Measurements from ENCODE around the gene CRYM. TPM values are rescaled to one million over a fixed set of nuclear protein-coding genes. Genes with fewer than 3 reads are reported as not detected.

The CRYM gene
- total RNA-seq, 1 donor from 2014 or later, result 9.3 TPM

DNA sequence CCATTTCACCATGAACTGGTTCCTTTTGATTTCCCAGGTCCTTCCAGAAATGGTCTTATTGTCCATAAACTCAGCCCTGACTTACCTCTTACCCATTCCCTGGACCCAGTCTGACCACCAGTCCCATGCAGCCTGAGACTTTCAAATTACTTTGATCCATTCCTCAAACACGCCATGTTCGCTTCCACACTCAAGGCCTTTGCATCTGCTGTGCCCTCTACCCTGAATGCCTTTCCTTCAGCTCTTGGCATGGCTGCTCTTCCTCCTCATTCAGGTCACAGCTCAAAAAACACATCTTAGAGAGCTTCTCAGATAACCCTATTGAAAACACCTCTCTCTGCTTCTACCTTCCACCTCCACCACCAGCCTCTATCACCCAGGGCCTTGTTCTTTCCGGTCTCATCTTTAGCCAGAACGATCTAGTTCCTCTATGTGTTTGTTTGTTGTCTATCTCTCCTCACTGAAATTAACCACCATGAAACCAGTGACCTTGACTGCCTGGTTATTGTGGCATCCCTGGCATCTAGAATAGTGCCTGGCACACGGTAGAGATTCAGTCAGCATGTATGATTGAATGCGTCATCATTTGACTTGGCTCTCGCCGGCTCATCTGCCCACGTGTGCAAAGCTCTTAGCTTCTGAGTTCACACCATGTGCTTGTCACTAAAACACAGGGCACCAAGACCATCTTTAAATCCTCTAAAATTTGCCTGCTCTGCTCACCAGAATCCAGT, 12.8 kb downstream of the CRYM start:
- DNase-seq, result no peak
- H3K4me1 ChIP-seq, result no peaks in the 10 kb centered on the region
- TF ChIP-seq, protein P1, sequence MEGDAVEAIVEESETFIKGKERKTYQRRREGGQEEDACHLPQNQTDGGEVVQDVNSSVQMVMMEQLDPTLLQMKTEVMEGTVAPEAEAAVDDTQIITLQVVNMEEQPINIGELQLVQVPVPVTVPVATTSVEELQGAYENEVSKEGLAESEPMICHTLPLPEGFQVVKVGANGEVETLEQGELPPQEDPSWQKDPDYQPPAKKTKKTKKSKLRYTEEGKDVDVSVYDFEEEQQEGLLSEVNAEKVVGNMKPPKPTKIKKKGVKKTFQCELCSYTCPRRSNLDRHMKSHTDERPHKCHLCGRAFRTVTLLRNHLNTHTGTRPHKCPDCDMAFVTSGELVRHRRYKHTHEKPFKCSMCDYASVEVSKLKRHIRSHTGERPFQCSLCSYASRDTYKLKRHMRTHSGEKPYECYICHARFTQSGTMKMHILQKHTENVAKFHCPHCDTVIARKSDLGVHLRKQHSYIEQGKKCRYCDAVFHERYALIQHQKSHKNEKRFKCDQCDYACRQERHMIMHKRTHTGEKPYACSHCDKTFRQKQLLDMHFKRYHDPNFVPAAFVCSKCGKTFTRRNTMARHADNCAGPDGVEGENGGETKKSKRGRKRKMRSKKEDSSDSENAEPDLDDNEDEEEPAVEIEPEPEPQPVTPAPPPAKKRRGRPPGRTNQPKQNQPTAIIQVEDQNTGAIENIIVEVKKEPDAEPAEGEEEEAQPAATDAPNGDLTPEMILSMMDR (IDR thresholded peaks at IDR 0.05), result no peak

DNA sequence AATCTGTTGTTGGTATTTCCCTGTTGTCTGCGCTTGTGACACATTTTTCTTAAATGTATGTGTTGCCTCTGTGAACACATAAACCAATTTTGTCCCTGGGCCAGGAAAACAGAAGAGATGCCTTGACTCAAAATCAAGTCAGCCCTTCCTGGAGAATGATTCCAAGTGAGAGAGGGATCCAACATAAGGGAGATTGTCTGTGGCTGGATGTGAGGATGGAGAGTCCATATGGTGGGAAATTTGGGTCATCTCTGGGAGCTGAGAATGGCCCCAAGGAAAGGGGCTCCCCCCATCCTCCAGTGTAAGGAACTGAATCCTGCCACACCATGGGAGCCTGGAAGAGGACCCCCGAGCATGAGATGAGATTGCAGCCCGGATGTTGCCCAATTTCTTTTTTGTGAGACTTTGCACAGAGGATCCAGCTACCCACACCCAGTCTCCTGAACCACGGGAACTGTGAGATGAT, 13.5 kb downstream of the CRYM start:
- Histone ChIP-seq H3K36me3 (no peaks in the 10 kb centered on the region), H3K4me1 (no peaks in the 10 kb centered on the region), H3K9me3 (no peaks in the 10 kb centered on the region), H3K27me3 (ENCODE audit: low read depth) (no peaks in the 10 kb centered on the region), H3K27ac (no peak overlapping the region), H3K4me3 (no peak overlapping the region)
- ATAC-seq (no peak), DNase-seq (no peak)
- intact Hi-C loops (cut with DNase I), result no loop called here
- TF ChIP-seq, protein P1 (IDR thresholded peaks at IDR 0.05), result no peak

More for the DNA sequence above, 12.8 kb downstream of the CRYM start:
- ATAC-seq, result no peak
- Histone ChIP-seq H3K9me3 (no peaks in the 10 kb centered on the region), H3K4me3 (no peak overlapping the region), H3K27me3 (ENCODE audit: low read depth) (no peaks in the 10 kb centered on the region), H3K36me3 (no peaks in the 10 kb centered on the region), H3K27ac (no peak overlapping the region)
- intact Hi-C loops (cut with DNase I), result no loop called here

DNA sequence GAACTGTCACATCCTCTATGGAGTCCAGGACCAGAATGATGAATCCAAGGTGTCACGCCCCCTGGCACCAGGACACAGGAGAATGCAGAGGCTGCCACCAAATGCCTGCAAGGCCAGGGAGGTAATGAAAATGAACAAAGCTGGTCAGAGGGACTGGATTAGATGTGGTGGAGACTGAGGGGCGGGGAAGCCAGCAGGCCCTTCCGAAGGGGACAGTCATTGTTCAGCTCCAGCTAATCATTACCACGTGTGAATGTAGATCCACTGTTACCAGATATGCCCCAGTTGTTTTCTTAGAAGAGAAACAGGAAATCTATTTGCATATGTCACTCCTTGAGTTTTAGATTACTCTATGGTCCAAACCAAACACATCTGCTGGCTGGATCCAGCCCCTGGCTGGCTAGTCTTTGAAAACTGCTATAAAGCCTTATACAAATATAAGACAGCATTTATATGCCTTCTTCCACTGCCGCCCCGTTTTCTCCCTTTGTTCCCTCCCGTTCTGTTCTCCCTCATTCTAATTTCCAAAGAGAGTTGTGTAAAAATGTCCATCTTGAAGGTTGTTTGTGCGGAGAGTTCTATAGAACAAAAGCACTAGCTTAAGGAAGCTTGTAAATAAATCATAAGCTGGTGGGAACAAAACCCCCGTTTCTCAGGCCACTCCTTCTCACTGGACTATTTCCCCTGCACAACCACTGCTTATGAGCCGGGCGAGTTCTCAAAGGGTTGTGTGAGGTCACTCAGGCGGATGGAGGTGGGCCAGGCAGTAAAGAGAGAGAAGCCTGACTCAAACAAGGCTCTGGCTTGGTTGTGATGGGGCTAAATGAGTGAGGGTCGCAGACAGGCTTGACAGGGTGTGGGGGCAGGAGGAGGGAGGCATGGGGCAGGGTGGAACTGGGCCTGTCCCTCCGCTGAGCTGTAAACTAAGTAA, 14.2 kb downstream of the CRYM start:
- DNase-seq (no peak), ATAC-seq (peak in 1 of 2 donors; percentile 16)
- intact Hi-C loops (cut with DNase I), result no loop called here
- H3K4me3 ChIP-seq, result no peak overlapping the region
- H3K27me3 ChIP-seq (ENCODE audit: low read depth), result no peaks in the 10 kb centered on the region
- no peaks in the 10 kb centered on the region for H3K4me1 ChIP-seq
- TF ChIP-seq, protein P1 (IDR thresholded peaks at IDR 0.05), result no peak
- H3K9me3 ChIP-seq, result no peaks in the 10 kb centered on the region
- H3K27ac ChIP-seq, result no peak overlapping the region
- H3K36me3 ChIP-seq, result no peaks in the 10 kb centered on the region

DNA sequence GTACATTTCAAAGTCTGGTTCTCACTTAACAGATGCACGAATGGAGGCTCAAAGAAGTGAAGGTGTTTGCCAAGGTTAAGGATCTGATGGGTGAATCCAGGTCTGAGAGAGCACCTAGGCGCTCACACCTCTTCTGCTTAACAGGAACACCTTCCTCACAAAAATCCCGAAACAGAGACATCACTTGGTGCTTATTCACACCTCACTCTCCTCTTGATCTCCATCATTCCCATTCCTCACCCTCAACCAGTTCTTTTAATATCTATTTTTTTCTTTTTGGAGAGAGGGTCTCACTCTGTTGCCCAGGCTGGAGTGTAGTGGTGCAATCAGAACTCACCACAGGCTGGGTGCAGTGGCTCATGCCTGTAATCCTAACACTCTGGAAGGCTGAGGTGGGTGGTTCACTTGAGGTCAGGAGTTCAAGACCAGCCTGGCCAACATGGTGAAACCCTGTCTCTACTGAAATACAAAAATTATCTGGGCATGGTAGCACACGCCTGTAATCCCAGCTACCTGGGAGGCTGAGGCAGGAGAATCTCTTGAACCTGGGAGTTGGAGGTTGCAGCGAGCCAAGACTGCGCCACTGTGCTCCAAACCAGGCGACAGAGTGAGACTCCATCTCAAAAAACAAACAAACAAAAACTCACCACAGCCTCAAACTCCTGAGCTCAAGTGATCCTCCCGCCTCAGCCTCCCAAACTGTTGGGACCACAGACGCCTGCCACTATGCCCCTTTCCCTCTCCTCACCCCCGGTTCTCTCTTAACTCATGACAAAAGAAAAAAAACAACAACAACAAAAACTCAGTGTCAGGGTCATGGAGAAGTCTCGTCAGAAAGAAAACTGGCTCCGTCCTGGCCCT, 15.1 kb downstream of the CRYM start:
- Histone ChIP-seq H3K36me3 (no peaks in the 10 kb centered on the region), H3K9me3 (no peaks in the 10 kb centered on the region), H3K4me1 (no peaks in the 10 kb centered on the region), H3K27me3 (ENCODE audit: low read depth) (no peaks in the 10 kb centered on the region), H3K4me3 (no peak overlapping the region), H3K27ac (no peak overlapping the region)
- DNase-seq (no peak), ATAC-seq (no peak)
- TF ChIP-seq, protein P1 (IDR thresholded peaks at IDR 0.05), result no peak
- intact Hi-C loops (cut with DNase I), result no loop called here

Measured in lower lobe of right lung (tissue), 2 donors.